PC-3 (cell line): ENCODE data around the gene TTLL10.

Experiments used
- EZH2 ChIP-seq: fragments of 300-600 bp; sonication (generic); IDR thresholded peaks from one replicate; pipeline ENCODE4 v1.6.1; 2017; ENCODE audit warnings: antibody characterized with exemption, mild to moderate bottlenecking, low read length; ENCODE audit not compliant: unreplicated experiment
- TF ChIP-seq, protein P1 (sequence below): fragments of 300-600 bp; sonication (generic); conservative IDR thresholded peaks from 2 replicates; pipeline ENCODE4 v1.5.1; 2017; ENCODE audit warnings: antibody characterized with exemption, low read depth, mild to moderate bottlenecking, low read length

DNA sequence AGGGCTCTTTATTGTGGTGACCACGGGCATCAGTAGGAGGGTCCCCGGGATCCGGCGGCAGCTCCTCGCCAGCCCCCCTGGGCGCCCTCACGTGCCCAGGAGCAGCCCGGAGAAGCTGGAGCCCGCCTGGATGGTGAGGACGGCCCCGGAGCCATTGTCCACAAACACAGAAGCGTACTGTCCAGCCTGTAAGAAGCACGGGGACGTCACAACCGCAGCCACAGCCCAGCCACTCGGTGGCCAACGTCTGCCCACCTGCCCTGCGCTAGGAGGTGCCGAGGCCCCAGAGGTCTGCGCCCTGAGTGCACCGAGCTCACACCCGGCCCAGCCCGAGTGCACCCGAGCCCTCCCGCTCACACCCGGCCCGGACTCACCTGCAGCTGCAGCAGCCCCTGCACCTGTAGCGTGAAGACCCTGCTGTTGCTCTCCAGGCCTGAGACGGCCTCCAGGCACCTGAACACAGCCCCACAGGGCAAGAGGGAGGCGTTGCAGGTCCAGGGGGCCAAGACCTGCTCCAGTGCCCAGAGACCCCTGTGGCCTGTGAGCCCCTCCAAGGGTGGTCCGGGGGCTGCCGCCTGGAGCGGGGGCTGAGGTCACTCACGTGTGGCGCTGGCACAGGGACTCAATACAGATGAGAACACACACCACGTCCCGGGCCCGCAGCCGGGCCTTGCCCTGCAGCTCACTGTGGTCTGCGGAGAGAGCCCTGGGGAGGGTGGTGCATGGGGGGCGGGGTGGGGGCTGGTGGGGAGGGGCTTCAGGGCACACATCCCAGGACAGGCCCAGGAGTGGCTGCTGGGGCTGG lies 69.0 kb downstream of the TTLL10 start:
- TF ChIP-seq, protein P1, sequence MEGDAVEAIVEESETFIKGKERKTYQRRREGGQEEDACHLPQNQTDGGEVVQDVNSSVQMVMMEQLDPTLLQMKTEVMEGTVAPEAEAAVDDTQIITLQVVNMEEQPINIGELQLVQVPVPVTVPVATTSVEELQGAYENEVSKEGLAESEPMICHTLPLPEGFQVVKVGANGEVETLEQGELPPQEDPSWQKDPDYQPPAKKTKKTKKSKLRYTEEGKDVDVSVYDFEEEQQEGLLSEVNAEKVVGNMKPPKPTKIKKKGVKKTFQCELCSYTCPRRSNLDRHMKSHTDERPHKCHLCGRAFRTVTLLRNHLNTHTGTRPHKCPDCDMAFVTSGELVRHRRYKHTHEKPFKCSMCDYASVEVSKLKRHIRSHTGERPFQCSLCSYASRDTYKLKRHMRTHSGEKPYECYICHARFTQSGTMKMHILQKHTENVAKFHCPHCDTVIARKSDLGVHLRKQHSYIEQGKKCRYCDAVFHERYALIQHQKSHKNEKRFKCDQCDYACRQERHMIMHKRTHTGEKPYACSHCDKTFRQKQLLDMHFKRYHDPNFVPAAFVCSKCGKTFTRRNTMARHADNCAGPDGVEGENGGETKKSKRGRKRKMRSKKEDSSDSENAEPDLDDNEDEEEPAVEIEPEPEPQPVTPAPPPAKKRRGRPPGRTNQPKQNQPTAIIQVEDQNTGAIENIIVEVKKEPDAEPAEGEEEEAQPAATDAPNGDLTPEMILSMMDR, result no peak
- TF ChIP-seq EZH2, result no peak
